T-cell (primary cell): ENCODE results near the gene NTM. TPM values are rescaled to one million over a fixed set of nuclear protein-coding genes. Genes with fewer than 3 reads are reported as not detected.

ENCODE experiments used
- ATAC-seq, 4 experiments: fragments of 200-7000 bp in 3 of 4; fragments of 150-1000 bp in 1 of 4; cut with Tn5 transposase; replicated peaks in 1 of 4; 1 replicate in 3 of 4; 2 replicates in 1 of 4; pipeline ENCODE4 v1.10.0; 2021; ENCODE audit warnings: moderate library complexity in 3 of 4, mild to moderate bottlenecking in 2 of 4, moderate number of reproducible peaks in 1 of 4
- CTCF ChIA-PET, 2 donors: fragments of 300-600 bp; sonication (Branson Sonifier 250); formaldehyde crosslinking; loops; one replicate each; lab custom pipeline; 2022; ENCODE audit warnings: antibody characterized with exemption in 2 of 2; lab: Charles Lee
- POLR2A ChIA-PET, 2 donors: fragments of 300-600 bp; sonication (Branson Sonifier 250); formaldehyde crosslinking; loops; one replicate each; lab custom pipeline; 2022; ENCODE audit warnings: antibody characterized with exemption in 2 of 2; lab: Charles Lee
- DNase-seq, 35 experiments: peaks; one replicate each; pipeline versions ENCODE4 v3.0.0 to v3.0.0-alpha.2; 2013 to 2023
- H3K27ac ChIP-seq: one replicate; pipeline ENCODE4 v1.5.1; 2013; ENCODE audit warnings: low read length
- H3K27me3 ChIP-seq, 2 experiments: replicated peaks in 1 of 2; 1 replicate in 1 of 2; 2 replicates in 1 of 2; pipeline versions ENCODE4 v1.6.1 to v1.7.0; 2013; ENCODE audit warnings: low read length in 1 of 2, mixed read lengths in 1 of 2; ENCODE audit not compliant: control insufficient read depth in 2 of 2, insufficient read depth in 2 of 2; ENCODE audit errors: extremely low read depth in 1 of 2
- H3K36me3 ChIP-seq, 2 donors: 1 replicate in 1 of 2; 2 replicates in 1 of 2; pipeline versions ENCODE4 v1.6.1 to v1.7.0; 2013; ENCODE audit warnings: low read length in 1 of 2; ENCODE audit not compliant: control insufficient read depth in 2 of 2, insufficient read depth in 1 of 2; ENCODE audit errors: extremely low read depth in 1 of 2
- H3K4me1 ChIP-seq, 2 experiments: 1 replicate in 1 of 2; 2 replicates in 1 of 2; pipeline versions ENCODE4 v1.6.1 to v1.7.0; 2013; ENCODE audit warnings: low read length in 2 of 2, mixed read lengths in 1 of 2; ENCODE audit not compliant: insufficient read depth in 2 of 2, control insufficient read depth in 1 of 2; ENCODE audit errors: extremely low read depth in 1 of 2
- H3K4me3 ChIP-seq, 2 donors: 1 replicate in 1 of 2; 2 replicates in 1 of 2; pipeline versions ENCODE4 v1.5.1 to v1.7.0; 2013; ENCODE audit warnings: mild to moderate bottlenecking in 2 of 2, low read length in 1 of 2, moderate library complexity in 1 of 2; ENCODE audit not compliant: control insufficient read depth in 1 of 2; ENCODE audit errors: extremely low read depth in 1 of 2
- H3K9me3 ChIP-seq: 2 replicates; pipeline ENCODE4 v1.7.0; 2013
- H3K27ac Mint-ChIP-seq, 2 donors: one replicate each; pipeline ENCODE4 v1.8.0; 2020 to 2021; ENCODE audit warnings: mild to moderate bottlenecking in 2 of 2, mixed read lengths in 2 of 2
- H3K27me3 Mint-ChIP-seq, 2 donors: one replicate each; pipeline ENCODE4 v1.8.0; 2021 to 2022; ENCODE audit warnings: mixed read lengths in 2 of 2
- H3K36me3 Mint-ChIP-seq: one replicate; pipeline ENCODE4 v1.8.0; 2021; ENCODE audit warnings: mixed read lengths
- H3K4me1 Mint-ChIP-seq, 3 donors: one replicate each; pipeline ENCODE4 v1.8.0; 2020 to 2022; ENCODE audit warnings: mixed read lengths in 3 of 3, mild to moderate bottlenecking in 1 of 3
- H3K4me3 Mint-ChIP-seq, 3 donors: one replicate each; pipeline ENCODE4 v1.8.0; 2020 to 2022; ENCODE audit warnings: mild to moderate bottlenecking in 3 of 3, mixed read lengths in 3 of 3, moderate library complexity in 3 of 3
- H3K9me3 Mint-ChIP-seq, 3 donors: one replicate each; pipeline ENCODE4 v1.8.0; 2020 to 2022; ENCODE audit warnings: mixed read lengths in 3 of 3
- WGBS: methylation state at CpG from one replicate; pipeline ENCODE4 v1.1.5; 2013; ENCODE audit warnings: missing lambda C conversion rate; ENCODE audit not compliant: insufficient coverage; 5-methylcytosine and 5-hydroxymethylcytosine counted together
- total RNA-seq, 35 experiments: library from RNA in 6 of 35; stranded (reverse) in 6 of 35; fragments of 120-200 nt in 1 of 35; gene quantifications; one replicate each; pipeline versions ENCODE4 v1.2.1 to v1.2.4 and lab custom pipeline; 2013 to 2026

NTM gene
- total RNA-seq, 5 donors from 2014 or later (not counting 1 experiment from before 2014, with no cell fraction given): not detected

DNA sequence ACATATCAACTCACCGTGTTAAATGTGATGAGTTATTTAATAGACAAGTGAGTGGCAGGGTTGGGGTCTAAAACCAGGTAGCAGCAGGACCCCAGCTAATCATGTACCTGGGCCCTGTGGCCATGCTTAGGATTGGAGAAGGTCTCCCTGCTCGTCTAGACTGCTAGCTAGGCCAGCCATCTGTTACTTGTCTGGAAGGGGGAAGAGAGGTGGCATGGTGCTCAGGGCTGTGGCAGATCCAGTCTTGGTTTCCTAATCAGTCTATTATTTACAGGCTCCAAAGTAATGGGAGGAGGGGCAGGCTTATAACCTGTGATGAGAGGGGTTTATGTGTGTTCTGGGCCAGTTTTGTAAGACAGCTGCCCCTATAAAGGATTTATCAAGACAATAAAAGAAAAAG lies 105.9 kb downstream of the NTM start:
- H3K36me3 Mint-ChIP-seq: no peaks in the 10 kb centered on the region
- POLR2A ChIA-PET: no interaction called here

DNA sequence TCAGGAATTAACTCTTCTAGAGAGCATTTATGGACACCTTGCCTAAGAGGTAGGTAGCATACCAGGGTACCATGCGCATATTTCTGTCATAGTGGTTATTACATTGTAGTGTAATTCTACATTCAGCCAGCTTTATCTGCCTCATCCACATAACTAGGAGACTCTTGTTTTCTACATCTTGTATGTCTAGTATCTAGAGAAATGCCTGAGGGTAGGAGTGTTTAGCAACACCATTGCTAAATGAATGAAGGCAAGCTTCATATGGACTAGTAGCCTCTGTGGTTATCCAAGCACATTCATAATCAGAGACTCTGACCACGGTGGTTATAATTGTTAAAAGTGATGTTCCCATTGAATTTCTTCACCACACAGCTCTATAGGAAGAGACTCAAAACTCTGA lies 107.9 kb downstream of the NTM start:
- H3K27me3 ChIP-seq: no peaks in the 10 kb centered on the region
- no peak overlapping the region for H3K27ac Mint-ChIP-seq
- H3K9me3 ChIP-seq: no peaks in the 10 kb centered on the region
- no peaks in the 10 kb centered on the region for H3K36me3 Mint-ChIP-seq
- H3K36me3 ChIP-seq: no peaks in the 10 kb centered on the region
- H3K4me3 ChIP-seq: no peak overlapping the region
- H3K27ac ChIP-seq: no peak overlapping the region
- H3K9me3 Mint-ChIP-seq: peaks cover 0 to 7% (median 0%) of the 10 kb centered on the region in 3 donors
- no CpG with 5 or more reads among the region's 2 CpGs for WGBS
- no peaks in the 10 kb centered on the region for H3K4me1 ChIP-seq
- ChIA-PET POLR2A (no interaction called here), CTCF (no interaction called here)
- no peaks in the 10 kb centered on the region for H3K4me1 Mint-ChIP-seq
- no peak overlapping the region for H3K4me3 Mint-ChIP-seq
- DNase-seq: no peak
- ATAC-seq: no peak
- H3K27me3 Mint-ChIP-seq: peaks cover 0 to 8% of the 10 kb centered on the region in 2 donors

More for the DNA sequence above, 105.9 kb downstream of the NTM start:
- peaks cover 0 to 11% (median 0%) of the 10 kb centered on the region in 3 donors for H3K9me3 Mint-ChIP-seq
- no peak overlapping the region for H3K27ac ChIP-seq
- no peak overlapping the region for H3K4me3 Mint-ChIP-seq
- H3K27me3 ChIP-seq: no peaks in the 10 kb centered on the region
- ATAC-seq (no peak), DNase-seq (no peak)
- CTCF ChIA-PET: no interaction called here
- H3K9me3 ChIP-seq: no peaks in the 10 kb centered on the region
- no peaks in the 10 kb centered on the region for H3K4me1 ChIP-seq
- H3K27me3 Mint-ChIP-seq: peaks cover 0 to 8% of the 10 kb centered on the region in 2 donors
- no peak overlapping the region for H3K4me3 ChIP-seq
- WGBS: 0% methylated on average over 1 of the region's 2 CpGs
- H3K27ac Mint-ChIP-seq: no peak overlapping the region
- no peaks in the 10 kb centered on the region for H3K36me3 ChIP-seq
- H3K4me1 Mint-ChIP-seq: no peaks in the 10 kb centered on the region

- 60% methylated on average over 1 of the region's 3 CpGs for WGBS
- no peak overlapping the region for H3K27ac ChIP-seq
- no peak overlapping the region for H3K27ac Mint-ChIP-seq
- ATAC-seq: no peak
- H3K36me3 ChIP-seq: no peaks in the 10 kb centered on the region
- no peak overlapping the region for H3K4me3 ChIP-seq
- no peaks in the 10 kb centered on the region for H3K9me3 Mint-ChIP-seq
- H3K9me3 ChIP-seq: no peaks in the 10 kb centered on the region
- no peaks in the 10 kb centered on the region for H3K4me1 Mint-ChIP-seq
- H3K4me3 Mint-ChIP-seq: no peak overlapping the region
- H3K4me1 ChIP-seq: no peaks in the 10 kb centered on the region
- ChIA-PET CTCF (no interaction called here), POLR2A (no interaction called here)
- no peaks in the 10 kb centered on the region for H3K27me3 ChIP-seq
- no peak for DNase-seq
- no peaks in the 10 kb centered on the region for H3K36me3 Mint-ChIP-seq
- H3K27me3 Mint-ChIP-seq: no peaks in the 10 kb centered on the region
Measured at GRCh38 chr11:131481303-131481702, 110.9 kb downstream of the NTM start.

GRCh38 chr11:131481971-131482370 lies 111.6 kb downstream of the NTM start:
- no peaks in the 10 kb centered on the region for H3K36me3 Mint-ChIP-seq
- POLR2A ChIA-PET: no interaction called here

DNA sequence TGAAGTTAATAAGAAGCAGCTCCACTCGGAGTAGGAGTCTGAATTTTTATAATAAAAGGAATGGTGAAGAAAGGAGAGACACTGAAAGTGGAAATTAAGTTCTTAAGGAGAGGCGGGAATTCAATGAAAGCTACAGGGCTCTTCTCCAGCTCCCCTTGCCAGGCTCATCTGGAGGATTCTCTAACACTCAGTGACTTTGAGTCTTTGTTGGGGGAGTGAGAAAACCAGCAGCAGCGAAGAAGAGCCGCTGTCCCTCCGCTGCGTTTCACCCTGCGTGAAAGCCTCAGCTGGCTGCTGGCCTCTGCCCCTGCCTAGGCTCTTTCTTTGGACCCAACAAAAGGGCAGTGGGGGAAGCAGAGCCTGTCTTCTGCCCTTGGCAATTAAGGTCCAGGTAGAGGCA lies 113.0 kb downstream of the NTM start:
- Histone ChIP-seq H3K27ac (no peak overlapping the region), H3K4me3 (no peak overlapping the region), H3K9me3 (no peaks in the 10 kb centered on the region), H3K4me1 (no peaks in the 10 kb centered on the region), H3K36me3 (no peaks in the 10 kb centered on the region), H3K27me3 (peaks cover 0 to 2% of the 10 kb centered on the region in 2 experiments)
- Mint-ChIP-seq H3K27ac (no peak overlapping the region), H3K4me1 (no peaks in the 10 kb centered on the region), H3K36me3 (no peaks in the 10 kb centered on the region), H3K9me3 (no peaks in the 10 kb centered on the region), H3K4me3 (no peak overlapping the region), H3K27me3 (no peaks in the 10 kb centered on the region)
- ChIA-PET CTCF (no interaction called here), POLR2A (no interaction called here)
- ATAC-seq: no peak
- 74% methylated on average over 3 of the region's 7 CpGs for WGBS
- no peak for DNase-seq

More at GRCh38 chr11:131481971-131482370, 111.6 kb downstream of the NTM start:
- no peaks in the 10 kb centered on the region for H3K27me3 Mint-ChIP-seq
- no peak overlapping the region for H3K4me3 Mint-ChIP-seq
- no peaks in the 10 kb centered on the region for H3K9me3 Mint-ChIP-seq
- no peak overlapping the region for H3K4me3 ChIP-seq
- ATAC-seq (no peak), DNase-seq (no peak)
- H3K27ac Mint-ChIP-seq: no peak overlapping the region
- CTCF ChIA-PET: no interaction called here
- no peaks in the 10 kb centered on the region for H3K27me3 ChIP-seq
- no peaks in the 10 kb centered on the region for H3K4me1 Mint-ChIP-seq
- H3K36me3 ChIP-seq: no peaks in the 10 kb centered on the region
- H3K4me1 ChIP-seq: no peaks in the 10 kb centered on the region
- WGBS: 83% methylated on average over 1 of the region's 3 CpGs
- H3K27ac ChIP-seq: no peak overlapping the region
- H3K9me3 ChIP-seq: no peaks in the 10 kb centered on the region

GRCh38 chr11:131483877-131484276 lies 113.5 kb downstream of the NTM start:
- POLR2A ChIA-PET: no interaction called here
- Histone ChIP-seq H3K27ac (no peak overlapping the region), H3K27me3 (peaks cover 0 to 2% of the 10 kb centered on the region in 2 experiments), H3K36me3 (no peaks in the 10 kb centered on the region), H3K4me3 (no peak overlapping the region), H3K4me1 (no peaks in the 10 kb centered on the region), H3K9me3 (no peaks in the 10 kb centered on the region)
- no peak for ATAC-seq
- DNase-seq: no peak
- no peaks in the 10 kb centered on the region for H3K36me3 Mint-ChIP-seq
- no peaks in the 10 kb centered on the region for H3K27me3 Mint-ChIP-seq
- no peak overlapping the region for H3K4me3 Mint-ChIP-seq
- H3K4me1 Mint-ChIP-seq: no peaks in the 10 kb centered on the region
- no peak overlapping the region for H3K27ac Mint-ChIP-seq
- 100% methylated on average over 1 of the region's 4 CpGs for WGBS
- H3K9me3 Mint-ChIP-seq: no peaks in the 10 kb centered on the region
- CTCF ChIA-PET: no interaction called here

GRCh38 chr11:131486100-131486499 lies 115.7 kb downstream of the NTM start:
- Mint-ChIP-seq H3K36me3 (no peaks in the 10 kb centered on the region), H3K4me3 (no peak overlapping the region), H3K9me3 (no peaks in the 10 kb centered on the region), H3K27me3 (no peaks in the 10 kb centered on the region), H3K4me1 (no peaks in the 10 kb centered on the region), H3K27ac (no peak overlapping the region)
- Histone ChIP-seq H3K4me3 (no peak overlapping the region), H3K36me3 (no peaks in the 10 kb centered on the region), H3K9me3 (no peaks in the 10 kb centered on the region), H3K27ac (no peak overlapping the region), H3K4me1 (no peaks in the 10 kb centered on the region), H3K27me3 (peaks cover 0 to 2% of the 10 kb centered on the region in 2 experiments)
- no peak for ATAC-seq
- 55% methylated on average over 3 of the region's 3 CpGs for WGBS
- POLR2A ChIA-PET: no interaction called here
- CTCF ChIA-PET: no interaction called here
- DNase-seq: no peak
